Choroid plexus epithelial cell (primary cell): ENCODE results near the gene TRMT11.
"Not testable (repeated sequence)": the region's sequence is repeated elsewhere in the genome, so short reads cannot be mapped to it uniquely, and the experiment has no call there.

ENCODE experiments used
- DNase-seq: peaks from one replicate; pipeline ENCODE4 v3.0.0-alpha.2; 2010; ENCODE audit warnings: low read depth
- H3K4me3 ChIP-seq: 2 replicates; pipeline ENCODE4 v1.5.1; 2011; ENCODE audit warnings: low read depth, mild to moderate bottlenecking, control low read depth, low read length, moderate library complexity
- CTCF ChIP-seq: conservative IDR thresholded peaks from 2 replicates; pipeline ENCODE4 v1.5.1; 2011; ENCODE audit warnings: low read depth, mild to moderate bottlenecking, control low read depth, inconsistent platforms, low read length, moderate library complexity

Gene TRMT11

DNA sequence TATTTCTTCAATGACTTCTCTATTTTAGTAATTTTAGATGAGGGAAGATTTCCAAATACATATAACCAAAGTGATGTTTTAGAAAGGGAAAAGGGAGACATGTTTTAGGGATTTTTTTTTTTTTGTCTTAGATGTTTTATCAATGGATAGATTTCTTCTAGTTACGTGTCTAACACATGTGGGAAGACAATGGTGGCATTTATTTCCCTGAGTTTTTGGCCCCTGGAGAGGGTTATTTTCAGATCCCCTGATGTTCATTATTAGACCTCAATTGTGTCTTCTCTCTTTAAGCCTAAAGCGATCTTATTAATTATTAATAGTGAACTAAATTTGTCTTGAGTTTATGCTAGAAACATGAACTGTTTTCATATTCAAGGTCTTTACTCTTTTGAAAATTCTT is 30.3 kb downstream of the TRMT11 start:
- no peak for TF ChIP-seq CTCF
- no peak overlapping the region for H3K4me3 ChIP-seq
- no peak for DNase-seq

DNA sequence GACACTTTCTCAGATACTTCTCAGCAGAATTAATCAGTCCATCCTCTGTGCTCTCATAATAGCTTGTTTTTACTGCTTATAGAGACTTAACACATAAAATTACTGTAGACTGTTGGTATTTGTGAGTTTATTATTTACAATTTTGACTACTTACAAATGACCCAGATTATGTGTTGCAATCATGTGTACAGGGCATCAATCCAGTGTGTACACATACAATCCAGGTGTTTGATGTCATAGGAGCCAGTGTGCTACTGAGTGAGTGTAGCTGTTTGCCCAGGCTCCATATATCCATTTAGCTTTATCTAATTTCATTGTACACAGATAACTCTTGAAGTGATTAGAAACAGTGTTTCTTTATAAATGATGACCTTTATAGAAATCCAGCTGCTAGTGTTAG is 31.3 kb downstream of the TRMT11 start:
- no peak overlapping the region for H3K4me3 ChIP-seq
- no peak for DNase-seq
- TF ChIP-seq CTCF = no peak

GRCh38 chr6:126020305-126021050 is 34.1 kb downstream of the TRMT11 start:
- H3K4me3 ChIP-seq = no peak overlapping the region
- DNase-seq = peak; percentile 64
- TF ChIP-seq CTCF = no peak

DNA sequence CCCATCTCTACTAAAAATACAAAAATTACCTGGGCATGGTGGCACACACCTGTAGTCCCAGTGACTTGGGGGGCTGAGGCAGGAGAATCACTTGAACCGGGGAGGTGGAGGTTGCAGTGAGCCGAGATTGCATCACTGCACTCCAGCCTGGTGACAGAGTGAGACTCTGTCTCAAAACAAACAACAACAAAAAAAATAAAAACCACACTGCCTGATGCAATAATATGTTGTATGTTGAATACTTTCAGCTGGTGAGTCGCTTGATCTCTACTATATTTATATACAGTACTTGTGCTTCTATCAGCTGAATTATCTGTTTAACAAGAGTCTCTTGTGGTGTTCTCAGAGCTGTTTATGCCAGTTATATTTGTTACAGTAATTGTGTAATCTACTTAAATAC is 37.1 kb downstream of the TRMT11 start:
- peak; percentile 17 for DNase-seq
- not testable (repeated sequence) for H3K4me3 ChIP-seq

- H3K4me3 ChIP-seq = no peak overlapping the region
- TF ChIP-seq CTCF = no peak
- DNase-seq = no peak
These were observed 39.7 kb downstream of the TRMT11 start for GRCh38 chr6:126026001-126026400.

DNA sequence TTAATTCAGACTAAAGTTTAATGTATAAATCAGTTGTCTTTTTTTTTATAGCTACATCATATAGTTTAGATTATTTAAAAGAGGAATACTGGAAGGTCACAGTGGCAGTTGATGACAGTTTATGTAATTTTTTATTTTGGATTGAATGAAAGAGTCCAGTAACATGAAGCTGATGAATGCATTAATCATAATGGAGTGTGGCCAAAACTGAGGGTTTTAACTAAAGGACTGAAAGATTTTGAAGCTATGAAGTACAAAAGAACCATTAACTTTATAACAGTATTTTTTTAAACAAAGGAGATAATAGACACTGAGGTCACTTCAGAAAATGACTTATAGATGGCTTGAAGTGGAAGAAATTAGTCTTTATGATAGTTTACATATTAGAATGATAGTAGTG is 41.3 kb downstream of the TRMT11 start:
- H3K4me3 ChIP-seq = no peak overlapping the region
- no peak for TF ChIP-seq CTCF
- peak; percentile 38 for DNase-seq

GRCh38 chr6:126030045-126030444 is 43.7 kb downstream of the TRMT11 start:
- peak; percentile 91 for DNase-seq
- H3K4me3 ChIP-seq = no peak overlapping the region
- no peak for TF ChIP-seq CTCF
